ENCODE results near the gene NOTCH2.

DNA sequence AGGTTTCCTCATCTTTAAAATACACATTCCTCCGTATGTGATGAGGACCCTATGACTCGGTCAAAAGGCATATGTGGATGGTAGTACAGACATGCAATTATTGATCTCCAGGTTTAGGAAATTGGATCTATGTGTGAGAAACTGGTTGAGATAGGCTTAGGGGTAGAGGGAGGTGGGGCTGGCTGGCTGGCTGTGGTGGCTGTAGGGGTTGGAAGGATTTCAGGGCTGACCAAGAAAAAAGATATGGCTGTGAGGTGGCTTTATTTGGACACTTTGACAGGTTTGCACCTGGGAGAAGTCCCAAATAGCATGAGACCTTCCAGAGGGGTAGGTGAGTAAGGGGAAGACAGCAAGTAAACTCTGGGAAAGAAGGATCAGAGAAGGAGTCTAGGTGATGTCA, 133.5 kb downstream of the NOTCH2 start:
- TF ChIP-seq, protein P1, sequence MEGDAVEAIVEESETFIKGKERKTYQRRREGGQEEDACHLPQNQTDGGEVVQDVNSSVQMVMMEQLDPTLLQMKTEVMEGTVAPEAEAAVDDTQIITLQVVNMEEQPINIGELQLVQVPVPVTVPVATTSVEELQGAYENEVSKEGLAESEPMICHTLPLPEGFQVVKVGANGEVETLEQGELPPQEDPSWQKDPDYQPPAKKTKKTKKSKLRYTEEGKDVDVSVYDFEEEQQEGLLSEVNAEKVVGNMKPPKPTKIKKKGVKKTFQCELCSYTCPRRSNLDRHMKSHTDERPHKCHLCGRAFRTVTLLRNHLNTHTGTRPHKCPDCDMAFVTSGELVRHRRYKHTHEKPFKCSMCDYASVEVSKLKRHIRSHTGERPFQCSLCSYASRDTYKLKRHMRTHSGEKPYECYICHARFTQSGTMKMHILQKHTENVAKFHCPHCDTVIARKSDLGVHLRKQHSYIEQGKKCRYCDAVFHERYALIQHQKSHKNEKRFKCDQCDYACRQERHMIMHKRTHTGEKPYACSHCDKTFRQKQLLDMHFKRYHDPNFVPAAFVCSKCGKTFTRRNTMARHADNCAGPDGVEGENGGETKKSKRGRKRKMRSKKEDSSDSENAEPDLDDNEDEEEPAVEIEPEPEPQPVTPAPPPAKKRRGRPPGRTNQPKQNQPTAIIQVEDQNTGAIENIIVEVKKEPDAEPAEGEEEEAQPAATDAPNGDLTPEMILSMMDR (IDR thresholded peaks at IDR 0.05 in 4 of 5, conservative IDR thresholded peaks at IDR 0.05 in 1 of 5): no peak
- TF ChIP-seq POLR2A (IDR thresholded peaks at IDR 0.05): no peak

Data from gastrocnemius medialis (tissue), 4 donors.